SIG-M5 treated with dmso at 0.1 percent for 504 hours (cell line): Measurements from ENCODE around the gene CRYBB2.
"Not testable (repeated sequence)": the region's sequence is repeated elsewhere in the genome, so short reads cannot be mapped to it uniquely, and the experiment has no call there.

ENCODE experiments used
- DNase-seq: peaks from one replicate; lab custom pipeline; 2025; ENCODE audit not compliant: unreplicated experiment; lab: John Stamatoyannopoulos, UW

Gene CRYBB2

DNA sequence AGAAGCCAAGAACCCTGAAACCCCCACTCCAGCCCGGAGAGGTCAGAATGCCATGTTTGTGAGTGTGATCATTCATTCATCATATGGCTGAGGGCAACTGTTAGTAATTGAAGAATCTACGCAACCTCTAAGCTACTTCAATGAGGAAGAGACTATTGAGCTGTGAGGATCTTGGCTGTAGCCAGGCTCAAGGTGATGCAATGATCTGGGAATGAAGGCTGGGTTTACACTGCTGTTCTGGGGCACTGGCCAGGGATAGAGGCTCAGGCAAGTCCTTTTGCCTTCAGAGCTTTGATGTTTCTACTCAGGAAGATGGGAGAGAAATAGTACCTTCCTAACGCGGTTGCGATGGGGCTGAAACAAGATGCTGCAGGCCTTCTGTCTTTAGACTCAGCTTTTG lies 12.9 kb downstream of the CRYBB2 start:
- no peak for DNase-seq

DNA sequence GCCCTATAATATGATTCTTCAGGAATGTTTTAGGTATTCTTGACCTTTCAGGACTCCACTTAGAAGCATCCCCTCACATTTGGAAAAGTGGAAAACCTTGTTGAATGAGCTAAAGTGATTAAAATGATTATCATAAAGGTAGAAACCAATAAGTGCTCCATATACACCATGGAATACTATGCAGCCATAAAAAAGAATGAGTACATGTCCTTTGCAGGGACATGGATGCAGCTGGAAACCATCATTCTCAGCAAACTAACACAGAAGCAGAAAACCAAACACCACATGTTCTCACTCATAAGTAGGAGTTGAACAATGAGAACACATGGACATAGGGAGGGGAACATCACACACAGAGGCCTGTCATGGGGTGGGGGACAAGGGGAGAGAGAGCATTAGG lies 14.3 kb downstream of the CRYBB2 start:
- DNase-seq: not testable (repeated sequence)

DNA sequence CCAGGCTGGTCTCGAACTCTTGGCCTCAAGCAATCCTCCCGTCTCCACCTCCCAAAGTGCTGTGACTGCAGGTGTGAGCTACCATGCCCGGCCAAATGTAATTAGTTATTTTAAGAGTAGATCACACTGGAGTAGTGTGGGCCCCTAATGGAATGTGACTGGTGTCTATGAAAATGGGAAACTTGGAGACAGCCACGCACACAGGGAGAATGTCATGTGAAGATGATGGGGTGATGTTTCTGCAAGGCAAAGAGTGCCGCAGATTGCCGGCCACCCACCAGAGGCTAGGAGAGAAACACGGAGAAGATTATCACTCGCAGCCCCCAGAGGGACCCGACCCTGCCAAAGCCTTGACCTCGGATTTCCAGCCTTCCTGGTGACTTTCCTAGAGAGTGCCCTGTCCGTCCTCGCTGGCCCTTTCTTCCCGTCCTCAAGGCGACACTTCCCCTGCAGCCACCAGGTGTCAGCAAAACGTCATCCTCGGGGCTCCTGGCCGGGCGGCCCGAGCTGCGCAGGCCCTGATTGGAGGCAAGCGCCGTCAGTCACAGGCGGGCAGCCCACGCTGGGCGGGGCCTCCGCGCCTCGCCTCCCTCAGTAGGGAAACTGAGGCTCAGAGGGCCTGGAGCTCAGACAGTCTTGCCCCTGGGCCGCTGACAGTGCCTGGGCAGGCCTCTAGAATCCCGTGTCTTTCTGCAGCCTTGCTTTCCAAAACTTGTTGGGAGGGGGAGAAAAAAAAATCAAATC lies 16.3 kb downstream of the CRYBB2 start:
- peak; percentile 37 for DNase-seq

DNA sequence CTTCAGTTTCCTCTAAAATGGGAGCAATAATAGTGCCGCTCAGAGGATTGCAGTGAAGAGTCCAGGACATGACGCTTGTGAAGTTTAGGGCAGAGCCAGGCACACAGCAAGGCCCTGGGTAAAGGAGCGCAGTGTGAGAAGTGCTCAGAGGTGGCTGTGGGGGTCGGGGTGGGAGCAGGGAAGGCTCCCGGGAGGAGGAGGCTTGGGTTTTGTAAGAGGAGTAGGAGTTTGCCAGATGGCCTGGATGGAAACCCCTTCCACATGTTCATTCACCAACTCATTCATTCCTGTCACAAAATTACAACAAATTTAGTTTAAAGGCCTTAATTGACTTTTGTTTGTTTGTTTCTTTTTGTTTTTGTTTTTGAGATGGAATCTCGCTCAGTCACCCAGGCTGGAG lies 17.0 kb downstream of the CRYBB2 start:
- no peak for DNase-seq

DNA sequence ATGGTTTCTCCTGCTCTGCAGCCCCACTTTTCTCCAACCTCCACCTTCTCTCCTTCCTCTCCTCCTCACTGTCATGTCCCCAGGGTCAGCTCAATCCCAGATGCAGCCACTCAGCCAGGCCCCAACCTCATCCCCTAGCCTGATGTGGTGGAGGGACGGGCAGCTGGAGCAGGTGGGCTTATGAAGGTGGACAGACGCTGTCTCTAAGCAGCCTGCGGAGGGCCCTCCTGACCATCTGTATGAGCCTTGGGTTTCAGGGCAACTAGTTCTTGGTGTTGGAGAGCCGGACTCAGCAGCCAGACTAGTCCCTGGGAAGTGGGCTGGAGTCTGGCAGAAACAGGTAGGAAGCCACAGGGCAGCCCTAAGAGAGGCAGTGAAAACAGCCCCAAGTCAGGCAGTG lies 18.1 kb downstream of the CRYBB2 start:
- DNase-seq: no peak

DNA sequence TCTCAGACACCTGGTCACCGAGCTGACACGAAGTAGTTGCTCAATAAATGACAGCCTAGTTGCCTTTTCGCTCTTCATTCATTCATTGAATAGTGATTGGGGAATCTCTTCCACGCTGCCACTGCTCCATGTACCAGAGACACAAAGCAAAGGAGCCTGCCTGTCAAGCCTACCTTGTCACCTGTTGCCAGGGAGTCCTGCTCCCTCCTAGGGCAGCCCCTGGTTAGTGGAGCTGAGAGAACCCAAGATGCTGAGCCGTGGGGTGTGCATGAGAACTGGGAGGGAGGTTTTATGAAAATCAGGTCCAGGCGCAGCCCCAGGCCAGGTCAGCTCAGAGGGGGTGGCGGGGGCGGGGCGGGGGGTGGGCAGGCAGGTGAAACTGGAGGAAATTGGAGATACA lies 18.6 kb downstream of the CRYBB2 start:
- not testable (repeated sequence) for DNase-seq

DNA sequence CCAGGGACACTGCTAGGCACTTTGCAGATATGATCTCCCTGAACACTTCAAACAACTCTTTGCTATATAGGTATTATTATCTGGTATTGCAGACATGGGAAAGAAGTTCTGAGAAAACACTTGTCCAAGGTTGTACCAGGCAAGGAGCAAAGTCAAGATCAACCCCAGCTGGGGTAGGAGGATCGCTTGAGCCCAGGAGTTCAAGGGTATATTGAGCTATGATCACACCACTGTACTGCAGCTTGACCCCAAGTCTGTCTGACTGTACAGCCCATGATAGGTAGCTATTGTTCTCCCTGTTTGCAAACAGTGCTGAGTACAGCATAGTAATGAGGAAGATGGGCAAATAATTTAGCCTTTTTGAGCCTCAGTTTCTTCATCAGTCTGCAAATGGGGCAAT lies 35.7 kb downstream of the CRYBB2 start:
- not testable (repeated sequence) for DNase-seq

DNA sequence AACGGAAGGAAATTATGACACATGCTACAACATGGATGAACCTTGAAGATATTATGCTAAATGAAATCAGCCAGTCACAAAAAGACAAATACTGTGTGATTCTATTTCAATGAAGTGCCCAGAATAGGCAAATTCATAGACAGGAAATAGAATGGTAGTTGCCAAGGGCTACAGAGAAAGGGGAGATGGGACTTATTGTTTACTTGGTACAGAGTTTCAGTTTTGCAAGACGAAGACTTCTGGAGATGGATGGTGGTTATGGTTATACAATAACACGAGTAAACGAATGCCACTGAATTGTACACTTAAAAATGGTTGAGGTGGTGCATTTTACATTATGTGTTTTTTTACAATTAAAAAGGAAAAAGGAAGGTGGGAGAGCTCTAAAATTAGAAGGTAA lies 48.1 kb downstream of the CRYBB2 start:
- DNase-seq: not testable (repeated sequence)

DNA sequence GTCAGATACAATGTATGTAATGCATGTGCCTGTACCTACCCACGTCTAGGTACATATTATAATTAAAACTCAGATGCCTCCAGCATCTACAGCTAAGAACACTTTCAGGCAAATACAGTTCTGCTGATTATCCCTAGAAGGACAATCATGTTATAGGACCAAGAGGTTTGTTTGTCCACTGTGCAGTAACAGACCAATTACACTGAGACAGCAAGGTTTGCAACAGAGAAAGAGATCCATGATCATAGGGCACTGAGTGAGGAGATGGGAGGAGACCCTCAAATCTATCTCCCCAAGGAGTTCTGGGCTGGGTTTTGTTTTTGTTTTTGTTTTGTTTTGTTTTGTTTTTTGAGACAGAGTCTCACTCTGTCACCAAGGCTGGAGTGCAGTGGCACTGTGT lies 49.5 kb downstream of the CRYBB2 start:
- DNase-seq: not testable (repeated sequence)

DNA sequence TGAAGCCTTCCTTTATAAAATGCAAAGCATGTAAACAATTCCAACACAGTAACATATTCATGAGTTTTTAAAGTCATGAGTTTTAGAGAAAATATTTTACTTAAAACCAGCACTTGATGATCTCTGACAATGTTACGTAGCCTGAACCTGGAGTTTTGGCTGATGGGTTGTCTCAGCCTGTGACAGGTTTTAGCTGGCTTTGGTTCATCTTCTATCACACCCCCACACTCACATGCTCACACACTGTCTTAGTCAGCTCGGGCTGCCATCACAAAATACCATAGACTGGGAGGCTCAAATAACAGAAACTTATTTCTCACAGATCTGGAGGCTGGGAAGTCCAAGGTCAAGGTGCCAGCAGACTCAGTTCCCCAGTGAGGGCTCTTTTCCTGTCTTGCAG lies 50.6 kb downstream of the CRYBB2 start:
- not testable (repeated sequence) for DNase-seq

DNA sequence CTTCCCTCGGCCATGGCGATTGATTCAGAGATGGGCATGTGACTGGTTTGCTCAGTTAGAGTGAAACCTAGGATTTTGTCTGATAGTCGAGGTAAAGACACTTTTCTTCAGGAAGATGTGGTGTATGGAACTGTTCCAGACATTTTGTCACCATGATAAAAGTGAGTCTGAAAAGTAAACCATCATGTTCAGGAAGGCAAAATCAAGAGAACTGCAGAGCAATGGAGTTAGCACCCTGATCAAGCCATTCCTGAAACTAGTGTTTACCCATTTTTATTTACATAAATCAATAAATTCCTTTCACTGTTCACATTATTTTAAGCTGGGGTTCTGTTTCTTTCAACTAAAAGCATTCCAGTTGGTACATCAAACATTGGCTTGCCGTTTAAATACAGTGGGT lies 53.8 kb downstream of the CRYBB2 start:
- not testable (repeated sequence) for DNase-seq

DNA sequence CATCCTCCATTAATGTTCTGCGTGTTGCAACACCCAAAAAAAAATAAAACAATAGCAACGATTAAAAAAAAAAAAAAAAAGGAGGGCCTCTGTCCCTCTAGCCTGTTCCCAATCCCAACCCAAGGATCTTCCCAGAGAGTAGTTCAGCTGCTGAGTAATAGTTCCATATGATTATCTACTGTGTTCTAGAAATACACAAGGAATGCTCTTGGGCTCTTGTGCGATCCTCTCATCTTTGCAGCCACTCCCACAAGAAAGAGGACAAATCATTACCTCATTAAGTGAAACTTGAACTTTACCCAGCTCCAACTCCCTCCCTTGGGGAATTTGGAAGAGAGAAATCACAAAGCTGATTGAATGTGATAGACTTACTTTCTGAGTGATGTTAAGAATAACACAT lies 54.5 kb downstream of the CRYBB2 start:
- not testable (repeated sequence) for DNase-seq

DNA sequence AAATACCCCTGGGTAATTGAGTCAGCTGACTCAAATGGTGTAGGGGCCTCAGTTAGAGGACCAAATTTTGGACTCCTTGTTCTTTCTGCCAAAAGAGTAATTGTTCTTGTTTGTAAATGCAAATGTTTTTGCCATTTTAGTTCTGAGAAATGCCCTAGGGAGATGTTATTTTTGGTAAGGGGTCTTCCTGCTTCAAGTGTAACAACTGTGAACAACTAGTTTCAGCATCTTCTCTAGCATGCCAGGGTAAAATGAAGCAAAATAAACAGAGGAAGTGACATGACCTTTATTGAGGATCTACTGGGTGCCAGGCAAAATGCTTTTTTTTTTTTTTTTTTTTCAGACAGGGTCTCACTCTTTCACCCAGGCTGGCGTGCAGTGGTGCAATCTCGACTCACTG lies 60.7 kb downstream of the CRYBB2 start:
- not testable (repeated sequence) for DNase-seq
